GM19467 (cell line): ENCODE results near the gene RRM2.
"Not testable (repeated sequence)": the region's sequence is repeated elsewhere in the genome, so short reads cannot be mapped to it uniquely, and the experiment has no call there.

Experiments used
- ATAC-seq: cut with Tn5 transposase; IDR thresholded peaks from one replicate; pipeline ENCODE4 v1.9.1; 2021; ENCODE audit warnings: mild to moderate bottlenecking, moderate library complexity; ENCODE audit not compliant: unreplicated experiment

The RRM2 gene

DNA sequence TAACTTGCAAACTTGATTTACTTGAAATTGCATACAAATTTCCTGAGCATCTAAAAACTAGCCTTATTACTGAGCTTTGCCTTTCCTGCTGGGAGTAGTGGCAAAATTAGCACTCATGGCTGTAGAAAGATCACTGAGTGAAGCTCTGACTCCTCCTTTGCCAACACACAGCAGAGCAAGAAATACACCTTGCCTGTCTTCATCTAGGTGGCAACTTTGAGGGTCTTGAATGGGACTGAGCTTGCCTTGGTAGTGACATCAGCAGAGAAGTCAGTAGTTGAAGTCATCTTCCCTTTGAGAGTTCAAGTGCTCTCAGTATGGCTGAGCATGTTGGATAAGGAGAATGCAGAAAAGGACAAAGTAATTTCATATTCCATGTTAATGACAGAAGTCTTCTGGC is 5.9 kb downstream of the RRM2 start:
- ATAC-seq = no peak

DNA sequence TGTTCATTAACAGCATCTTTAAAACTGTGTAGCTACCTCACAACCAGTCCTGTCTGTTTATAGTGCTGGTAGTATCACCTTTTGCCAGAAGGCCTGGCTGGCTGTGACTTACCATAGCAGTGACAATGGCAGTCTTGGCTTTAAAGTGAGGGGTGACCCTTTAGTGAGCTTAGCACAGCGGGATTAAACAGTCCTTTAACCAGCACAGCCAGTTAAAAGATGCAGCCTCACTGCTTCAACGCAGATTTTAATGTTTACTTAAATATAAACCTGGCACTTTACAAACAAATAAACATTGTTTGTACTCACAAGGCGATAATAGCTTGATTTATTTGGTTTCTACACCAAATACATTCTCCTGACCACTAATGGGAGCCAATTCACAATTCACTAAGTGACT is 7.0 kb downstream of the RRM2 start:
- ATAC-seq = no peak

GRCh38 chr2:10132043-10132575 is 9.6 kb downstream of the RRM2 start:
- no peak for ATAC-seq

DNA sequence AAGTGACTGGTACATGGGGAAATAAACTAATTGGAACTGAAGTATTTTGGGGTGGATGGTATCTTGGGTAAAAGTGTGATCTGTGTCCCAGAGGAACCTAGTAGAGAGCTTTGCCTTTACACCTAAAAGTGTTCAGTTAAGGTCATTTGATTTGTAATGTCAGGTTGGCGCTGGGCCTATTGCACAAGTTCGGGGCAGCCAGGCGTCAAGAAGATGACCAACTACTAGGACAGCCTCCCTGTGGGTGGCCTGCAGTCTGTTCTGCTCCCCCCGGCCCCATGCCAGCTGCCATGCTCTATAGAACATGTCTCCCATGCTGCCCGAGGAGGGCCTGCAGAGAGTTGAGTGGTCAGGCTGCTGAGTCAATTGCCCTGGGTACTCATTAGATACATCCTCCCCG is 10.1 kb downstream of the RRM2 start:
- ATAC-seq = no peak

DNA sequence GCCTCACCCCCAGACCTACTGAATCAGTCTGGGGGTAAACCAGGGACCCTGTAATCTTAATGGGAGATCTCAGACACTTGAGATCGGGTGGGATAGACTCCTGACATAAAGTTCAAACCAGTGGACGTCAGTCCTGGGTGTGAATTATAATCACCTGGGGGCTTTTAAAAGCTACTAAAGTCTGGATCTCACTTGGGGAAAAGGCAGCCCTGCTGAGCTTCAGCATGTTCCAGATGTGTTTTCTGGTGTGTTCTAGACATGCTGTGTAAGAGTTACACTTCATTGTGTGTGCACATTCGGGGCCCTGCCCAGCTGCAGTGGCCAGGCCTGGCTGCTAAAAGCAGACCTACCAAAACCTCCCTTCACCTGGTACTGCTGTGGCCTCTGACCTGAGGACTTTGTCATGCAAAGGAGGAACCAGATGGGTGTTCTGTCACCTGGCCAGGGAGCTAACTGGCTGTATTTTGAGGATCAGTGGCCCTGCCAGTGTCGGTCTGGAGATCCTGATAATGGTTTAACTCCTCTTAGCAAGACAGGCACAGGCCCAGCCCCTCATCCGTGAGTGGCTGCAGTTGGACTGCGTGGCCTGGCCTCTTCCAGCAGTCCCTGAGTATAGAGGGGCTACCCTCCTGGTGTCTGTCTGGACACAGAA is 10.6 kb downstream of the RRM2 start:
- no peak for ATAC-seq

GRCh38 chr2:10135296-10136089 is 13.0 kb downstream of the RRM2 start:
- no peak for ATAC-seq

- no peak for ATAC-seq
Observed at GRCh38 chr2:10136101-10136934, 13.8 kb downstream of the RRM2 start.

GRCh38 chr2:10137053-10137843 is 14.7 kb downstream of the RRM2 start:
- ATAC-seq = no peak

- ATAC-seq = no peak
Observed at GRCh38 chr2:10139536-10139935, 17.0 kb downstream of the RRM2 start.

DNA sequence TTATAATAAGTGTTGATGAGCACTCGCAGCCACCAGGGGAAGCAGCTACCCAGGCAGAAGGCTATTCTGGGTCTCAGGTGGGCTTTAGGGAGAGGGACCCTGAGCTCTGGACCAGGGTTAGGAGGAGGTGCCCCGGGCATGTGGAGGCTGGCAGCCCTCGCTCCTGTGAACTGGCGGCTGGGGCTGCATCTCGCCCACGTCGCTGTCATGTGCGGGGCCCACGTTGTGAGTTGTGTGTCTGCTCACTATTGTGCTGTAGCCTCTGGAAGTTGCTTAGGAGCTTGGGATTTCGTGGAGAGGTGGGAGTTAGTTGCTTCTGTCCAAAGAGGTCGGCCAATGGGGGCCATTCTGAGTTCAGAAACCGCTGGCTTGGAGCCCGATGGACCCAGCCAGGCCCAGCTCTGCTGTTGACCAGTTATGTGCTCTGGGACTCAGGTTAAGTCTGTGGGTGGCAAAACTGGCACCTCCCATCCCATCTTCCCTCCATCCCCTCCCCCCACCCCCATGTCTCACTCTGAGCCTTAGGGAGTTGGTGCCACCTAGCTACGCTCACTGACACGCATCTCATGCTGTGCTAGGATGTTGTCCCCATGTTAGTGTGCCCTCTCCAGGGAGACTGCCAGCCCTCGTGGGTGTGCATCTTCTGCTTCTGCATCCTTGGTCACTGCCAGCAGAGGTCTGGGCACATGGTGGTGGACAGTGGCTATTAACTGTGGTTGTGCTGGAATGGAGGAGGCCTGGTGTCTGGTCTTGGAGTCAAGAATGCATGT is 18.5 kb downstream of the RRM2 start:
- ATAC-seq = no peak

DNA sequence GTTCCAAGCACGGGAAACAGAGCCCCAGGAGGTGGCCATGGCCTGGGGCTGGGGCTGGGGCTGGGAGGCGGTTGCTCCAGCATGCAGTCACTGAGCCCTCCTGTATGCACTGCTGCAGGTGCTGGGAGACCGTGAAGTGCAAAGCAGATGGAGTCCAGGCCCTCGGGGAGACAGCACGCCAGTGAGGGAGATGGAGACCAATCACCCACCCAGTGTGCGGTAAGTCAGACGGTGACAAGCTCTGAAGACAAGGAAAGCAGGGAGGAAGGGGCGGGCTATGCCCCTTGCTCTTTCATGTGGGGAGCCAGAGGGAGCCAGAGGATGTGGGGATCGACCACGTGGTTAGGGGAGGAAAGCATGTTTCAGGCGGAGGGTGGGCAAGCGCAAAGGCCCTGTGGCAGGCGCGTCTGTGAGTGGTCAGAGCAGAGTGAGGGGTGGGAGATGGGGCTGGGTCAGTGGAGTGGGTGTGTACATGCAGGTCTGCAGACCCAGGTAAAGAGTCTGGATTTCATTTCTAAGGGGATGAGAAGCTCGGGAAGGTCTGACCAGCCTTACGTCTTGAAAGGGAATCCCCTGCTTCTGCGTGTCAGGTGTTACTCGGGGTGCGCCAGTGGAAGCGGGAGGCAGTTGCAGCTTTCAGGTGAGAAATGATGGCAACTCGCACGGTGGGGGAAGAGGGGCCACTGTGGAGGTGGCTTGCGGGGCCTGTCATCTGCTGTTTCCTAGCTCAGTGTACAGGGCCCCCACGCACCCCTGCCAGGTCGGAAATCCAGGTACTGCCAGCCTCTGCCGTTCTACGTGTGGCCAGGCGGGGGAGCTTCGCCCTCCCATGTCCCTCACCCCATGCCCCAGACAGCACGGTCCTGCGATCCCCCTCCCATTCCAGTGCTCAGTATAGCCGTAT is 19.4 kb downstream of the RRM2 start:
- ATAC-seq = no peak

DNA sequence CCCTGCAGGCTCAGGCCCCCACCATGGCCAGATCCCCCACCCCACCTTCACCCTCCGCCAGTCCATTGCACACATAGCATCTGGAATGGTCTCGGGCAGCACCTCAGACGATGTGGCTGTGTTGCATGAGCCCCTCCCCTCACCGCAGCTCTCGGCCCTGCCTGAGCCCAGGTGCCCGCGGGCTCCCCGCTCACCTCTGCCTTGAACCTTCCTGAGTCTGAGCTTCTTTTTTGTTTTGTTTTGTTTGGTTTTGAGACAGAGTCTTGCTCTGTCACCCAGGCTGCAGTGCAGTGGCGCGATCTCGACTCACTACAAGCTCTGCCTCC is 20.1 kb downstream of the RRM2 start:
- ATAC-seq = no peak

- no peak for ATAC-seq
Observed at GRCh38 chr2:10144771-10145518, 22.4 kb downstream of the RRM2 start.

DNA sequence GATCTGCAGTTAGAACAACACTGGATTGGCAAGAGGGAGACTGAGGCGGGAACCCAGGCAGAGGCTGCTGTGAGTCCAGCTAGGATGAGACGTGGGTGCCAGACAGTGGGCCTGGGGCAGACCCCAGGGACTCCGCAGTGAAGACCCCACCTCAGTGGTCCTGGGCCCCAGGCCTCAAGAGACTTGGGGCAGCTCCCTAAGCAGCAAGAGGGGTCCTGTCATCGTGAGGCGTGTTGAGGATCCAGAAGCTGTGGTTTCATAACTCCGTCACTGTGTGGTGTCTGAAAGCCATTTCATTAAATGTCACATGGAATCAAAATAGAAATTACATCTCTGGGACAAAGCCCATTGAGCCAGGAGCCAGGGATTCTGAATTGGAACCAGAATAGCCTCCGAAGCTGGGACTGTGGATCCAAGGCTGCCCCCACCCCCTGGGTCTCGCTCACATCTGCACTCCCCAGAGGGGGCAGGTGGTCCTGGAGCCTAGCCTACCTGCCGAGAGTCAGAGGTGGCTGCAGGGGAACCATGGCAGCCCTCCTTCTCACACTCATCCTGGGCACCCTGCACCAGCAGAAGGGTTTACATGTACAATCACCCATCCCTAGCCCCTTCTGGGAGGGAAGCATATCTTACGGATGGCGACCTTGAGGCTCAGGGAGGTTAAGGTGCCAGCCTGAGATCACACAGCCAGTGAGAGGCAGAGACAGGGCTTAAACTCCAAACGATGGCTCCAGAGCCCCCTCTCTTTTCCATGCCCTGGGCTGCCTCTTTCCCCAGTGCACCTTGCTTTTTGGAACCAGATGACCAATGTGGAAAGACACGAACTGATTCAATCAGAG is 23.2 kb downstream of the RRM2 start:
- ATAC-seq = no peak

DNA sequence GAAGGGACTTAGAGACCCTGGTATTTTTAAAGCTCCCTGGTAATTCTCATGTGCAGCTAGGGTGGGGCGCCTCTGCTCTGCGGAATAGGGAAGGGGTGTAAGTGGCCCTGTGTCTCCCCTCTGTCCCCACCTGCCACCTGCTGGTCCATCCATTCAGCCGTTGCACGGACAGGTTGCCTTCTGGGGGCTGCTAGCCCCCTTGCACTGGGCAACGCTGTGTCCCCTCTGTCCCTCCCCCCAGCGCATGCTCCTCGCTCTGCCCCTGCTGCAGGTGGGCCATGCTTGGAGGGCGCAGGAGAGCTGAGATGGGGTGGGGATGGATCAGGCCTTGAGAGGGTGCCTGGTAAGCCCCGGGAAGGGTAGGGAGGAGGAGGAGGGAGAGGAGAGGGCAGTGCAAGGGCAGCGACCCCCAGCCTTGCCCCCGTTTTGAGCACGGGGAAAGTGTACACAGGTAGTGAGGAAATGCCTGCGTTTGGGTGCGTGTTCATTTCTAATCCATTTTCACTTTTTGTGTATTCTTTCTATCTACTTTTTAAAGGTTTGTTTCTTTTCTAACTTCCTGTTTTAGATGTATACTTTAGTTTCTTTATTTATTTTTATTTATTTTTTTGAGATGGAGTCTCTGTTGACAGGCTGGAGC is 23.9 kb downstream of the RRM2 start:
- no peak for ATAC-seq

DNA sequence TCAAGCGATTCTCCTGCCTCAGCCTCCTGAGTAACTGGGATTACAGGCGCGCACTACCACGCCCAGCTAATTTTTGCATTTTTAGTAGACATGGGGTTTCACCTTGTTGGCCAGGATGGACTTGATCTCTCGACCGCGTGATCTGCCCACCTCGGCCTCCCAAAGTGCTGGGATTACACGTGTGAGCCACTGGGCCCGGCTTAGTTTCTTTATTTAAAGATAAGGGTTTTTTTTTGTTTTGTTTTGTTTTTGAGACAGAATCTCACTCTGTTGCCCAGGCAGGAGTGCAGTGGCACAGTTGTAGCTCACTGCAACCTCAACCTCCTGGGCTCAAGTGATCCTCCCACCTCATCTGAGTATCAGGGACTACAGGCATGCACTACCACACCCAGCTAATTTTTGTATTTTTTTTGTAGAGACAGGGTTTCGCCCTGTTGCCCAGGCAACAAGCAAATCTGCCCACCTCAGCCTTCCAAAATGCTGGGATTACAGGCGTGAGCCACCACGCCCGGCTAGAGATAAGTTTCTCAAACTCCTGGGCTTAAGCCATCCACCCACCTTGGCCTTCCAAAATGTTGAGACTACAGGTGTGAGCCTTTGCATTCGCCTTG is 24.6 kb downstream of the RRM2 start:
- not testable (repeated sequence) for ATAC-seq

DNA sequence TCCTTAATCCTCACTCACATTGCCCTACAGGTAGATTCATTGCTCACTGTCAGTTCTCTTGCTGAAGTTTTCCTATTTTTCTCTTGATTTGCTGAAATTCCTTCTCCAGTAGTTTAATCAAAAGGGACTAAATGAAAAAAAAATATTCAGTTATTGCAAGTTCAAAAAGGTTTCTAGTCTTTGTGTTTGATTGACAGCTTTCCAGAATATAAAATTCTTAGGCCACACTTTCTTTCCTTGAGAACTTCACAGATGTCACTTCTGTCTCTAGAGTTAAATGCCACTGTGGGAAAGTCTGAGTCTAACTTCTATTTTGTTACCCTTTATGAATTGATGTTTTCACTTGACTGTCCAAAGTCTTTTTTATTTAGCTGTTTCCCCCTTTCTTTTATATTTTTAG is 25.7 kb downstream of the RRM2 start:
- ATAC-seq = no peak
